MG63 (cell line): ENCODE results near the gene C2. TPM values are rescaled to one million over a fixed set of nuclear protein-coding genes. Genes with fewer than 3 reads are reported as not detected.
"Not testable (repeated sequence)": the region's sequence is repeated elsewhere in the genome, so short reads cannot be mapped to it uniquely, and the experiment has no call there.

Experiments used
- DNase-seq: peaks from one replicate; pipeline ENCODE4 v3.0.0-alpha.2; 2020
- H3K27me3 ChIP-seq: fragments of 250-450 bp; sonication (Bioruptor Pico); 2 replicates; pipeline ENCODE4 v1.5.1; 2020; ENCODE audit warnings: mild to moderate bottlenecking, moderate library complexity
- H3K36me3 ChIP-seq: fragments of 250-450 bp; sonication (Bioruptor Pico); 2 replicates; pipeline ENCODE4 v1.5.1; 2020; ENCODE audit warnings: mild to moderate bottlenecking, moderate library complexity
- H3K4me3 ChIP-seq: fragments of 250-450 bp; sonication (Bioruptor Pico); 2 replicates; pipeline ENCODE4 v1.5.1; 2020; ENCODE audit warnings: mild to moderate bottlenecking, moderate library complexity
- H3K9me3 ChIP-seq: fragments of 250-450 bp; sonication (Bioruptor Pico); 2 replicates; pipeline ENCODE4 v1.5.1; 2020; ENCODE audit warnings: mild to moderate bottlenecking, moderate library complexity
- total RNA-seq: library from RNA; depleted of rRNA; stranded (reverse); fragments of >200 nt; shearing (Covaris generic); gene quantifications from 2 replicates; pipeline ENCODE4 v1.2.3, GENCODE V29; 2014; ENCODE audit warnings: low replicate concordance

Gene C2
- total RNA-seq, 1 experiment from 2014 or later: 0.13 TPM

DNA sequence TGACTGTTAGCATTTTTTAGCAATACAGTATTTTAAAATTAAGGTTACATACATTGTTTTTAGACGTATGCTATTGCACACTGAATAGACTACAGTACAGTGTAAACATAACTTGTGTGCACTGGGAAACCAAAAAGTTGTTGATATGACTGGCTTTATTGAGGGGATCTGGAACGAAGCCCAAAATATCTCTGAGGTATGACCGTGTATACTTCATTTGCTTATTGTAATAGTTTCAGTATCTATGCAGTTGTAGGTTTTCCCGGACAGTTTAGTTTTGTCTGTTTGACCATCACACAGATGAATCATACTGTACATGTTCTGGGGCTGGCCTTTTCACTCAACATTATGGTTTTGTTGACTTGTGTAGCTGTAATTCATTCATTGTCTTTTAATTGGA lies 18.7 kb upstream of the C2 start:
- Histone ChIP-seq H3K4me3 (no peak overlapping the region), H3K9me3 (no peaks in the 10 kb centered on the region), H3K36me3 (no peaks in the 10 kb centered on the region), H3K27me3 (no peaks in the 10 kb centered on the region)
- no peak for DNase-seq

DNA sequence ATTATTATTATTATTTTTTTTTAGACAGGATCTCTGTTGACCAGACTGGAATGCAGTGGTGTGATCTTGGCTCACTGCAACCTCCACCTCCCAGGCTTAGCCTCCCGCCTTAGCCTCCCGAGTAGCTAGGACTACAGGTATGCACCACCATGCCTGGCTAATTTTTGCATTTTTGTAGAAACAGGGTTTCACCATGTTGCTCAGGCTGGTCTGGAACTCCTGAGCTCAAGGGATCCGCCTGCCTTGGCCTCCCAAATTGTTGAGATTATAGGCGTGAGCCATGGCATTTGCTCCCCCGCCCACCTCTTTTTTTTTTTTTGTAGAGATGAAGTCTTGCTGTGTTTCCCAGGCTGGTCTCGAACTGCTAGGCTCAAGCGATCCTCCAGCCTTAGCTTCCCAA lies 18.2 kb upstream of the C2 start:
- H3K9me3 ChIP-seq, H3K36me3 ChIP-seq, DNase-seq, H3K4me3 ChIP-seq, H3K27me3 ChIP-seq: not testable (repeated sequence)

DNA sequence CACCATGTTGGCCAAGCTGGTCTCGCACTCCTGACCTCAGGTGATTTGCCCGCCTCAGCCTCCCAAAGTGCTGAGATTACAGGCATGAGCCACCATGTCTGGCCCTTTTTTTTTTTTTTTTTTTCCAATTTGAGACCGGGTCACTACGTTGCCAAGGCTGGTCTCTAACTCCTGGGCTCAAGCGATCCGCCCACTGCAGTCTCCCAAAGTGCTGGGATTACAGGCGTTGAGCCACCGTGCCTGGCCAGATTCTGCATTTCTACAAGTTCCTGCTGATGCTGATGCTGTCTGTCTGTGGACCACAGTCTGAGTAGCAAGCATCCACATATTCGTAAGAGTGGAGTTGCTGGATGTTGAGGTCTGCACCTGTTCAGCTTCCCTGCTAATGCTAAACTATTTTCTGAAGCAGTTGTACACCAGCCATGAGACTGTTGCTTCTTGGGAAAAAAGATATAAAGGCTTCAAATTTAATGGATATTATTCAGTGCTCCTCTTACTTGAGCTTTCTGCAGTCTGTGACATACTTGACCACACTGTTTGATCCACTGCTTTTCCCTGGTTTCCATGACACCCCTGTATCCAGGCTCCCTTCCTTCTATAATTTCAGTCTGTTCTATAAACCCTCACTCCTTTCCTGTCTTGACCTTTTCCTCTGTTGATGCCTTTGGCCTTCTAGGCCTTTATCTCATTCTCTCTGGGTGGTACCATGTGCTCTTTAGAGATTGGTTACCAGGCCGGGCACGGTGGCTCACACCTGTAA lies 15.5 kb upstream of the C2 start:
- Histone ChIP-seq H3K27me3 (no peaks in the 10 kb centered on the region), H3K9me3 (no peaks in the 10 kb centered on the region), H3K4me3 (no peak overlapping the region), H3K36me3 (no peaks in the 10 kb centered on the region)
- no peak for DNase-seq

DNA sequence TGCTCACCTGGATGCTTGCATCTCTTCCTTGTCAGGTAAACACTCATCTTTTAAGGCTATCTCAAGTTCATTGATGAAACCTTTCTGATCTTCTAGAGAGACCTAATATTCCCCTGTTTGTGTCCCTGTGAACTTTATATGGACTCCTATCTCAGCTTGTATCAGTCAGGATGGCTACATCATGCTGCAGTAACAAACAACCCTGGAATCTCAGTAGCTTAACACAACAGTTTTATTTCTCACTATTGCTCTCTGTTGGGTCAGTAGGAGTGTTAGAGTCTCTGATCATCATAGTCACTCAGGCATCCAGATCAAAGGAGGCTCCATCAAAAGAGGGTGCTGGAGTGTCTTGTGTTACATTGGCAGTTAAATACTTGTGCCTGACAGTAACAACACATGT lies 12.2 kb upstream of the C2 start:
- H3K36me3 ChIP-seq: no peaks in the 10 kb centered on the region
- no peak overlapping the region for H3K4me3 ChIP-seq
- H3K9me3 ChIP-seq: no peaks in the 10 kb centered on the region
- H3K27me3 ChIP-seq: no peaks in the 10 kb centered on the region
- no peak for DNase-seq

DNA sequence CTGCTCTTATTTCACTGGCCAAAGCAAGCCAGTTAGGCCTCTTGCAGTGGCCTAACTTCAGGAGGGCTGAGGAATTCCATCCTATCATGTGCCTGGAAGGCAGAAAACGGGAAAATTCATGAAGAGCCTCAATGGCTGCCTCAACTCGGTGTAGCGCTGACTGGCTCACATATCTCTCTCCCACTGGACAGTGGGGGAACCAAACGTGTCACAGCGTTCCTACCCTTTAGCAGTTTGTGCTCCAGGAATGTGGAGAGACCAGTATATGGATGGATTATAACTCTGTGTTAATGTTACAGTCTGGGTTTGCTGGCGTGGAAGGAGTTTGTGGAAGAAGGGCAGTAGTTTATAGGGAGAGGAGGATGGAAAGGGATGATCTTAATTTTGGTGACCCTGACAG lies 11.8 kb upstream of the C2 start:
- H3K9me3 ChIP-seq: no peaks in the 10 kb centered on the region
- no peak for DNase-seq
- no peaks in the 10 kb centered on the region for H3K27me3 ChIP-seq
- H3K36me3 ChIP-seq: no peaks in the 10 kb centered on the region
- H3K4me3 ChIP-seq: no peak overlapping the region

DNA sequence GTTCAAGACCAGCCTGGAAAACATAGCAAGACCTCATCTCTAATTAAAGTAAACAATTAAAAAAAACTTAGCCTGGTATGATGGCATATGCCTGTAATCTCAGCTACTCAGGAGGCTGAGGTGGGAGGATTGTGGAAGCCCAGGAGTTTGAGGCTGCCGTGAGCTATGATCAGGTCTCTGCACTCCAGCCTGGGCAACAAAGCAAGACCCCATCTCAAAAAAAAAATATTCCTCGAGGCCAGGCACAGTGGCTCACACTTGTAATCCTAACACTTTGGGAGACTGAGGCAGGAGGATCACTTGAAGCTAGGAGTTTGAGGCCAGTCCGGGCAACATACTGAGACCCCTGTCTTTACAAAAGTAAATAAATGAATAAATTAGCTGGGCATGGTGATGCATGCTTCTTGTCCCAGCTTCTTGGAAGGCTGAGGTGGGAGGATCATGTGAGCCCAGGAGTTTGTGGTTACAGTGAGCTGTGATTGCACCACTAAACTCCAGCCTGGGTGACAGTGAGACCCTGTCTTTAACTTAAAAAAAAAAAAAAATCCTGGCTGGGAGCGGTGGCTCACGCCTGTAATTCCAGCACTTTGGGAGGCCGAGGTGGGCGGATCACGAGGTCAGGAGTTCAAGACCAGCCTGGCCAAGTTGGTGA lies 9.3 kb upstream of the C2 start:
- Histone ChIP-seq H3K27me3 (no peaks in the 10 kb centered on the region), H3K9me3 (no peaks in the 10 kb centered on the region), H3K36me3 (no peaks in the 10 kb centered on the region), H3K4me3 (no peak overlapping the region)
- no peak for DNase-seq

DNA sequence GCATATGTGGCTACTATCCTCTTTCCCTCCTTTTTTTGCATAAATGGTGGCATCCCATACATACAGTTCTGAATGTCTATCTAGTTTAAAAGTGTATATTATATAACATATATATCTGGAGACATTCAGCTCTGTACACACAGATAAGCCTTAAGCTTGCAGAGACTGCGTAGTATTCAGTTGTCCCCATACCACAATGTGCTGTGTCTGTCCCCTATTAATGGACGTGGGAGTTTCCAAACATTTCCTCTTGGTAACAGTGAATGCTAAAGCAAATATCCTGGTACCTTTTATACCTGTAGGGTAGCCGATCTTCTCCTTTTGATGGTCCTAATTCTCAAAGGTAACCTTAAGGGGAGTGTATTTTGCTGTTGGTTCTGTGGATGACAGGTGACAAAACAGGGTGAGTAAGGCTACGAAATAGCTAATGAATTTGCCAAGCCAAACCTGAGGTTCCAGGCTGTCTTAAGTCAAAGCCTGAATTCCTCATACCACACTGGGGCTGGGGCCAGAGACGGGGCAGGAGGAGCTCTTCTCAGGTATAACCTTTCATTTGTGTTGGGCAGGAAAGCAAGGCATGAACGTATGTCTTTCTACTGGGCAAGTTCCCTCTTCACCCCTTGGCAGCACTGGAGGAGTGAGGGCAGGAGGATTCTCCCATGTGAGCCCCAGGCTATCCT lies 7.8 kb upstream of the C2 start:
- Histone ChIP-seq H3K4me3 (no peak overlapping the region), H3K9me3 (no peaks in the 10 kb centered on the region), H3K27me3 (no peaks in the 10 kb centered on the region), H3K36me3 (no peaks in the 10 kb centered on the region)
- no peak for DNase-seq

DNA sequence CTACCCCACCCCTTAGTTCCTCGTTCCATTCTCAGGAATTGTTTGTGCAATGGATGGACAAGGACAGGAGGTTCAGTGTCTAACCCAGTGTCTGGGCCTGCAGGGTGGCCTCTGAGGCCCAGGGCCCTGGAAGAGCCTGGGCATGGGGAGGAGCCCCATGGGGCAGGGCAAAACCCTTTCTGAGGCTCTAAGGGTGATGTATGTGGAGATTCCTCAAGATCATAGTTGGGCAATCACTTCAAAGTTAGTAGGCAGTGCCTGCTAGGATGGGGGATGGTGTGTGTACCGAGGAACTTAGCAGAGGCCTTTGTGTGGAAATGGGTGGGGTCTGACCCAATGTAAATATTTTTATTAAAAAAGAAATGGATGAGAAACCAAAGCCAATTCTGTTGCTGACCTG lies 6.7 kb upstream of the C2 start:
- no peak overlapping the region for H3K4me3 ChIP-seq
- H3K36me3 ChIP-seq: no peaks in the 10 kb centered on the region
- no peaks in the 10 kb centered on the region for H3K9me3 ChIP-seq
- no peaks in the 10 kb centered on the region for H3K27me3 ChIP-seq
- DNase-seq: no peak

DNA sequence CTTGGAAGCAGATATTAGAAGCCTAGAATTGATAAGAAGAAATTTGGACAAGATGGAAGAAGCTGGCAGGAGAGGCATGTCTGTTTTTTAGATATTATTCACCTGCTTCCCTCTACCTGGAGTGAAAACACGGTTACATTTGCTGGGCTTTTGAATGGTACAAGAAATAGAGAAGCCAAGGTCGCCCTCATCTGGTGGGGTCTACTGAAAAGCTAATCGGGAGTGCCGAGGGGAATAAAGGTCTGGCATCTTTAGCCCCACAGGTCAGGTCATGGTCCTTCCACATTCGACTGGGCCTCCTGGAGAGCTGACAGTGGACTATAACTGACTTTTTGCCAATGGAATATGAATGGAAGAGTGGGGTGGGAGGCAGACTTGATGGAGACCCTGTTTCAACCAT lies 4.6 kb upstream of the C2 start:
- Histone ChIP-seq H3K27me3 (no peaks in the 10 kb centered on the region), H3K36me3 (no peaks in the 10 kb centered on the region), H3K9me3 (no peaks in the 10 kb centered on the region), H3K4me3 (no peak overlapping the region)
- DNase-seq: no peak

DNA sequence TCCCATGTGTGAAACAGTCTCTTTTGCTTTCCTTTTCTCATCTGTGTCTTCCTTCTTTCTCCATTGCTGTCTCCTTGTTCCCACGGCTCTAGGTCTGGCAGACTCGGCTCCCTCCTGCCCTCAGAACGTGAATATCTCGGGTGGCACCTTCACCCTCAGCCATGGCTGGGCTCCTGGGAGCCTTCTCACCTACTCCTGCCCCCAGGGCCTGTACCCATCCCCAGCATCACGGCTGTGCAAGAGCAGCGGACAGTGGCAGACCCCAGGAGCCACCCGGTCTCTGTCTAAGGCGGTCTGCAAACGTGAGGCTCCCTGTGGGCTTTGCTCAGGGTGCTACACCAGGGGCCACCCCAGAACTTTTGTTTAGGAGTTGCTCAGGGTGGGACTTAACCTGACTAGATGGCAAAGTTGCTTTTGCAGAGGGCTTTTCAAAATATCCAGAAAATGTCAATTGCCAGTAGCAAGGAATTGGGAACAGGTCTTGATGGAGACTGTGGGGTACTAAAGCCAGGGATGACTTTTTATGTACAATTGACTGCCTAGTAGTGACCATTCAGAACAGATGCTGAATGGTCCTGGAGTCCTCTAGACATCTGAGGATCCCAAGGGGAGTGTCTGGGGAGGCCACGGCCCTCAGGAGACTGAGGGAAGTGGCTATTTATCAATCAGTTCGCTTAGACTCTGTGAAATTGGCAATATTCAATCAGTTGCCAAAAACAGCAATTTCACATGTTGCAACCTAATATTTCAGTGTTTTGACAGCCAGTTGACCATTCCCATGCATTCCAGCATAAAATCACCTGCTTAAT lies 550 bp downstream of the C2 start:
- Histone ChIP-seq H3K4me3 (no peak overlapping the region), H3K9me3 (no peaks in the 10 kb centered on the region), H3K27me3 (no peaks in the 10 kb centered on the region), H3K36me3 (no peaks in the 10 kb centered on the region)
- no peak for DNase-seq

DNA sequence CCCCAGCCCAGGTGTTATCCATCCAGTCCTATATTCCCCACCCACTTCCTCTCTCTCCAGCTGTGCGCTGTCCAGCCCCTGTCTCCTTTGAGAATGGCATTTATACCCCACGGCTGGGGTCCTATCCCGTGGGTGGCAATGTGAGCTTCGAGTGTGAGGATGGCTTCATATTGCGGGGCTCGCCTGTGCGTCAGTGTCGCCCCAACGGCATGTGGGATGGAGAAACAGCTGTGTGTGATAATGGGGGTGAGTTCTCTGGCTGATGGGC lies 1.1 kb downstream of the C2 start:
- no peak for DNase-seq
- Histone ChIP-seq H3K36me3 (no peaks in the 10 kb centered on the region), H3K4me3 (no peak overlapping the region), H3K9me3 (no peaks in the 10 kb centered on the region), H3K27me3 (no peaks in the 10 kb centered on the region)

DNA sequence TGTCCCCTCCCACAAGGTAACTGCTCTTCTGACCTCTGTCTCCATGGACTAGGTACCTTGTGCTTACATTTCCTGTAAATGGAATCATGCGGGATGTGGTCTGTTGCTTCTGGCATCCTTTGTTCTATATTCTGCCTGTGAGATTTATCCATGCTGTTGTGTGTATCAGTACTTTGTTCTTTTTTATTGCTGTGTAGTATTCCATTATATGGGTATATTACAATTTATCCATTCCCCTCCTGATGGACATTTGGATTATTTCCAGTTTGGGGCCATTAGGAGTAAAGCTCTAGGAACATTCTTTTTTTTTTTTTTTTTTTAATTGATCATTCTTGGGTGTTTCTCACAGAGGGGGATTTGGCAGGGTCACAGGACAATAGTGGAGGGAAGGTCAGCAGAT lies 3.4 kb downstream of the C2 start:
- no peak overlapping the region for H3K4me3 ChIP-seq
- H3K27me3 ChIP-seq: no peaks in the 10 kb centered on the region
- DNase-seq: no peak
- no peaks in the 10 kb centered on the region for H3K36me3 ChIP-seq
- no peaks in the 10 kb centered on the region for H3K9me3 ChIP-seq

DNA sequence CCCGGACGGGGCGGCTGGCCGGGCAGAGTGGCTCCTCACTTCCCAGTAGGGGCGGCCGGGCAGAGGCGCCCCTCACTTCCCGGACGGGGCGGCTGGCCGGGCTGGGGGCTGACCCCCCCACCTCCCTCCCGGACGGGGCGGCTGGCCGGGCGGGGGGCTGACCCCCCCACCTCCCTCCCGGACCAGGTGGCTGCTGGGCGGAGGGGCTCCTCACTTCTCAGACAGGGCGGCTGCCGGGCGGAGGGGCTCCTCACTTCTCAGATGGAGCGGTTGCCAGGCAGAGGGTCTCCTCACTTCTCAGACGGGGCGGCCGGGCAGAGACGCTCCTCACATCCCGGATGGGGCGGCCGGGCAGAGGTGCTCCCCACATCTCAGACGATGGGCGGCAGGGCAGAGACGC lies 4.6 kb downstream of the C2 start:
- H3K27me3 ChIP-seq, DNase-seq: not testable (repeated sequence)

DNA sequence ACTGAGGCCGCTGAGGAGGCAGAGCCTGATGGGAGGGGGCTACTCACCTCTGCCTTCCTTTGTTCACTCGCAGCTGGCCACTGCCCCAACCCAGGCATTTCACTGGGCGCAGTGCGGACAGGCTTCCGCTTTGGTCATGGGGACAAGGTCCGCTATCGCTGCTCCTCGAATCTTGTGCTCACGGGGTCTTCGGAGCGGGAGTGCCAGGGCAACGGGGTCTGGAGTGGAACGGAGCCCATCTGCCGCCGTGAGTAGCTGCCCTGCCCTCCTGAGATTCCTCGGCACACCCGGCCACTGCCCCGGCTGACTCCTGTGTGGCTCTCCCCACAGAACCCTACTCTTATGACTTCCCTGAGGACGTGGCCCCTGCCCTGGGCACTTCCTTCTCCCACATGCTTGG lies 6.0 kb downstream of the C2 start:
- no peaks in the 10 kb centered on the region for H3K27me3 ChIP-seq
- no peaks in the 10 kb centered on the region for H3K36me3 ChIP-seq
- H3K9me3 ChIP-seq: no peaks in the 10 kb centered on the region
- H3K4me3 ChIP-seq: no peak overlapping the region
- DNase-seq: no peak

More for the DNA sequence above, 4.6 kb downstream of the C2 start:
- H3K36me3 ChIP-seq, H3K9me3 ChIP-seq, H3K4me3 ChIP-seq: not testable (repeated sequence)

DNA sequence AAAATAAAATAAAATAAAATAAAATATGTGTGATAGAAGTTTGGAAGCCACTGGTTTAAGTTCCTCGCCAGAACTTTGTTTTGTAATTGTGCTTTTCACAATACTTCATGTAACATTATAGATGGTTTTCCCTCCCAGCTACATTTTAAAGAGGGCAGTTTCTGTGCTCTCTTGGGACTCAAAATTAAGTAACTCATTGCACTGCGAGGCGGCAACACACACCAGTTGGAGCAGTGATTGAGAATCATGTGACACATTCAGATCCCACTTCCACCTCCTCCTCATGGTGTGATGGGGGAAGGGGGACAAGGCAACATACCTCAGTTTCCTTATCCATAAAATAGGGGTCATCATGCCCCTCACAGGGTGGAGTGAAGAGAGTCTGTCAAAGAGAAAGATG lies 7.5 kb downstream of the C2 start:
- H3K36me3 ChIP-seq: no peaks in the 10 kb centered on the region
- DNase-seq: no peak
- H3K27me3 ChIP-seq: no peaks in the 10 kb centered on the region
- no peak overlapping the region for H3K4me3 ChIP-seq
- no peaks in the 10 kb centered on the region for H3K9me3 ChIP-seq

DNA sequence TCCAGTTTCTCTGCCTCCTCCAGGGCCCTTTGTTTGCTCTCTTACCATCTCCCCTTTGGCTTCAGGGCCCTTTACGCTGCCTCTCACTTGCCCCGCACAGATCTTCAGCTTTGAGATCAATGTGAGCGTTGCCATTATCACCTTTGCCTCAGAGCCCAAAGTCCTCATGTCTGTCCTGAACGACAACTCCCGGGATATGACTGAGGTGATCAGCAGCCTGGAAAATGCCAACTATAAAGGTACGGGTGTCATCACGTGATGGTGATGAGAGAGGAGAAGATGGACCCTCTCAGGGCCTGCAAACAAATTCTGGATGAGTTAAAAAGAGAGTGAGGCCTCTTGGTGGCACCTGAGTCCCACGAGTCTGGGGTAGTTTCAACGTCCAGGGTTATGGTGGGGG lies 8.3 kb downstream of the C2 start:
- H3K4me3 ChIP-seq: no peak overlapping the region
- no peaks in the 10 kb centered on the region for H3K9me3 ChIP-seq
- H3K27me3 ChIP-seq: no peaks in the 10 kb centered on the region
- H3K36me3 ChIP-seq: no peaks in the 10 kb centered on the region
- DNase-seq: no peak

DNA sequence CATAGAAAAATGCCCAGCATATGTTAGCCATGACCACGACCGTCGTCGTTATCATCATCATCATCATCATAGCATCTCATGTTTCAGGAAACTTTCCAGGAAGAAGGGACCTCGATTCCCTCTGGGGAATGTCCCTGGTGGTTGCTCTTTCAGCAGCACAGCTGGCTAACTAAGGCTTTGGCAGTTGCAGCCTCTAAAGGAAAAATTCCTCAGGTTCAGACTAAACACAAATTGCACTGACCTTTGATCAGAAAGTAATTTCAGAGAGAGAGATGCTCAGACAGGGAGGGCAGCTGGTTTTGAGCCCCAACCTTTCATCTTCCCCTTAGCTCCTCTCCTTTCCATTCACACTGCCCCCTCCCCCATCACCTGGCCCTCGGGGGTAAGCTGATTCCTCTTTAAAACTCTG lies 12.7 kb downstream of the C2 start:
- DNase-seq: no peak
- Histone ChIP-seq H3K9me3 (no peaks in the 10 kb centered on the region), H3K27me3 (no peaks in the 10 kb centered on the region), H3K4me3 (no peak overlapping the region), H3K36me3 (no peaks in the 10 kb centered on the region)
